ENCODE results near the gene ODAPH. TPM values are rescaled to one million over a fixed set of nuclear protein-coding genes. Genes with fewer than 3 reads are reported as not detected.

Gene ODAPH
- polyA plus RNA-seq, 1 donor (not counting 4 experiments of a cell fraction or from before 2014, with no cell fraction given) = 0.45 TPM

- Histone ChIP-seq H3K79me2 (ENCODE audit: control insufficient read depth, insufficient read depth, low read length) (no peaks in the 10 kb centered on the region), H3K36me3 (ENCODE audit: control insufficient read depth in 2 of 2, extremely low read depth in 1 of 2, insufficient read depth in 2 of 2, low read length in 2 of 2) (no peaks in the 10 kb centered on the region), H3K27me3 (ENCODE audit: control insufficient read depth, extremely low read depth, insufficient read depth, low read length) (no peaks in the 10 kb centered on the region), H3K4me3 (ENCODE audit: control insufficient read depth in 2 of 3, extremely low read depth in 1 of 3, insufficient read depth in 2 of 3, low read depth in 1 of 3, low read length in 3 of 3) (no peak overlapping the region), H3K4me1 (ENCODE audit: control insufficient read depth, extremely low read depth, insufficient read depth, low read length) (peaks cover 15% of the 10 kb centered on the region), H2AFZ (ENCODE audit: control insufficient read depth, low read length) (no peak overlapping the region), H3K9me3 (ENCODE audit: control insufficient read depth, low read depth, low read length) (no peaks in the 10 kb centered on the region), H3K9me1 (ENCODE audit: control insufficient read depth, extremely low read depth, insufficient read depth, low read length) (no peaks in the 10 kb centered on the region), H3K4me2 (ENCODE audit: control insufficient read depth, extremely low read depth, insufficient read depth, low read depth, low read length) (no peak overlapping the region), H3K9ac (ENCODE audit: control insufficient read depth, extremely low read depth, insufficient read depth, low read length) (no peak overlapping the region), H3K27ac (ENCODE audit: control insufficient read depth, insufficient read depth, low read length) (no peak overlapping the region), H4K20me1 (ENCODE audit: control insufficient read depth, extremely low read depth, insufficient read depth, low read length) (no peaks in the 10 kb centered on the region)
- DNase-seq (ENCODE audit: low read depth, low spot score) (no peak), FAIRE-seq (no peak)
- TF ChIP-seq EZH2 (IDR thresholded peaks at IDR 0.05; ENCODE audit: low read length) = no peak
- TF ChIP-seq CTCF (optimal IDR thresholded peaks at IDR 0.05 in 1 of 3, IDR thresholded peaks at IDR 0.05 in 1 of 3, conservative IDR thresholded peaks at IDR 0.05 in 1 of 3; ENCODE audit: extremely low read depth in 1 of 3, insufficient read depth in 2 of 3, low read length in 3 of 3) = no peak
- dilution Hi-C loops (cut with MboI; ENCODE audit: extremely low pct_ligation_motif_present, low sequenced_read_pairs) = no loop called here
Measured at GRCh38 chr4:75552452-75552851, 3.4 kb upstream of the ODAPH start.

- Histone ChIP-seq H2AFZ (ENCODE audit: control insufficient read depth, low read length) (no peak overlapping the region), H3K9ac (ENCODE audit: control insufficient read depth, extremely low read depth, insufficient read depth, low read length) (no peak overlapping the region), H3K79me2 (ENCODE audit: control insufficient read depth, insufficient read depth, low read length) (no peaks in the 10 kb centered on the region), H3K4me3 (ENCODE audit: control insufficient read depth in 2 of 3, extremely low read depth in 1 of 3, insufficient read depth in 2 of 3, low read depth in 1 of 3, low read length in 3 of 3) (no peak overlapping the region), H3K36me3 (ENCODE audit: control insufficient read depth in 2 of 2, extremely low read depth in 1 of 2, insufficient read depth in 2 of 2, low read length in 2 of 2) (no peaks in the 10 kb centered on the region), H4K20me1 (ENCODE audit: control insufficient read depth, extremely low read depth, insufficient read depth, low read length) (no peaks in the 10 kb centered on the region), H3K27ac (ENCODE audit: control insufficient read depth, insufficient read depth, low read length) (no peak overlapping the region), H3K9me1 (ENCODE audit: control insufficient read depth, extremely low read depth, insufficient read depth, low read length) (no peaks in the 10 kb centered on the region), H3K4me1 (ENCODE audit: control insufficient read depth, extremely low read depth, insufficient read depth, low read length) (peaks cover 20% of the 10 kb centered on the region), H3K4me2 (ENCODE audit: control insufficient read depth, extremely low read depth, insufficient read depth, low read depth, low read length) (no peak overlapping the region), H3K9me3 (ENCODE audit: control insufficient read depth, low read depth, low read length) (no peaks in the 10 kb centered on the region), H3K27me3 (ENCODE audit: control insufficient read depth, extremely low read depth, insufficient read depth, low read length) (no peaks in the 10 kb centered on the region)
- DNase-seq (ENCODE audit: low read depth, low spot score) = no peak
- TF ChIP-seq EZH2 (IDR thresholded peaks at IDR 0.05; ENCODE audit: low read length) (no peak), CTCF (optimal IDR thresholded peaks at IDR 0.05 in 1 of 3, IDR thresholded peaks at IDR 0.05 in 1 of 3, conservative IDR thresholded peaks at IDR 0.05 in 1 of 3; ENCODE audit: extremely low read depth in 1 of 3, insufficient read depth in 2 of 3, low read length in 3 of 3) (no peak)
- dilution Hi-C loops (cut with MboI; ENCODE audit: extremely low pct_ligation_motif_present, low sequenced_read_pairs) = no loop called here
- no peak for FAIRE-seq
Measured at GRCh38 chr4:75557696-75558095, 1.8 kb downstream of the ODAPH start.
